BE2C (cell line): ENCODE data around the gene LCLAT1.
"Not testable (repeated sequence)": the region's sequence is repeated elsewhere in the genome, so short reads cannot be mapped to it uniquely, and the experiment has no call there.

ENCODE experiments used
- DNase-seq: peaks from one replicate; pipeline ENCODE4 v3.0.0-alpha.2; 2020
- H3K27me3 ChIP-seq: fragments of 250-450 bp; sonication (Bioruptor Pico); 2 replicates; pipeline ENCODE4 v1.5.1; 2020; ENCODE audit warnings: mild to moderate bottlenecking
- H3K36me3 ChIP-seq: fragments of 250-450 bp; sonication (Bioruptor Pico); 2 replicates; pipeline ENCODE4 v1.5.1; 2020; ENCODE audit warnings: mild to moderate bottlenecking
- H3K4me1 ChIP-seq: fragments of 250-450 bp; sonication (Bioruptor Pico); 2 replicates; pipeline ENCODE4 v1.5.1; 2020
- H3K4me3 ChIP-seq: 2 replicates; pipeline ENCODE4 v1.5.1; 2011; ENCODE audit warnings: low read depth, low read length
- H3K9me3 ChIP-seq: fragments of 250-450 bp; sonication (Bioruptor Pico); 2 replicates; pipeline ENCODE4 v1.5.1; 2020
- CTCF ChIP-seq: IDR thresholded peaks from 2 replicates; pipeline ENCODE4 v1.5.1; 2012; ENCODE audit warnings: mild to moderate bottlenecking, low read depth, low read length

LCLAT1 gene

DNA sequence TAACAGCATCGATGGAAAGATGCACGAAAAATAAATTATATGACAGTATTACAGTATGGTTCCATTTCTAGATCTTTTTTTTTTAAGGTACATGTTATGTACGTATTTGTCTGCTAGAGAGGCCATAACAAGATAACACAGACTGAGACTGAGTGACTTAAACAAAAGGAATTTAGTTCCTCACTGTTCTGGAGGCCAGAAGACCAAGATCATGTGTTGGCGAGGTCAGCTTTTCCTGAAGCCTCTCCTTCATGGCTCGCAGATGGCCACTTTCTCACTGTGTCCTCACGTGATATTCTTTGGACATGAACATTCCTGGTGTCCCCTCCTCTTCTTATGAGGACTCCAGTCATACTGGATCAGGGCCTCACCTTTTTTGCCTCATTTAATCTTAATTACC, 182.8 kb downstream of the LCLAT1 start:
- H3K27me3 ChIP-seq, result no peaks in the 10 kb centered on the region
- no peak for DNase-seq
- no peaks in the 10 kb centered on the region for H3K9me3 ChIP-seq

DNA sequence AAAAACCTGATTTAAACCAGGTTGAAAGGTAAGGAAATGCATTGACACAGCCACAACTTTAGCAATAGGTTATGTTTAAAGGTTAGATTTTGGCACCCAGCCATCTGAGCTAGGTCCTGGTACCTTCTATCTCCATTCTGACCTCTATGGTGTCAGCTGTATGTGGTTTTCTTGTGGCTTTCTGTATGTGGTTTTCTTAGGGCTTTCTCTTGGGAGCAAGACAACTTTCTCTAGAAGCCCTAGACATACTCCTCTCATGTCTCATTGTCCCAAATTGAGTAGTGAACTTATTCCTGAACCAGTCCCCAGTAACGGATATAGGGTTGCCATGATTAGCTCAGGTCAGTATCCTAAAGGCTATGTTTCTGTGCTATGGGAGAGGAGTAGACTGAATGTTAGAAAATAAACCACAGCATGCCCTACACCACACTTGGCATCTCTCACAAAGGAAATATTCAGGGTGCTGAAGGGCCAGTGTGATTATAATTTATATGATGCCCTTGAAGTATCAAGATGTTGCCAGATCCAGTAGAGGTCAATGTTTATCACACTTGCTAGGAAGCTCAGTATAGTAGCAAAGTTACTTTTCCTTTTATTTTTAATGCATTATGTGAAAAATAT, 184.1 kb downstream of the LCLAT1 start:
- Histone ChIP-seq H3K9me3 (no peaks in the 10 kb centered on the region), H3K4me3 (no peak overlapping the region), H3K27me3 (no peaks in the 10 kb centered on the region), H3K36me3 (no peaks in the 10 kb centered on the region), H3K4me1 (no peaks in the 10 kb centered on the region)
- TF ChIP-seq CTCF, result no peak
- DNase-seq, result no peak

More for the DNA sequence above, 182.8 kb downstream of the LCLAT1 start:
- H3K4me1 ChIP-seq, result no peaks in the 10 kb centered on the region
- H3K36me3 ChIP-seq, result no peaks in the 10 kb centered on the region
- no peak for TF ChIP-seq CTCF
- no peak overlapping the region for H3K4me3 ChIP-seq

- no peak for TF ChIP-seq CTCF
These were observed 186.0 kb downstream of the LCLAT1 start for GRCh38 chr2:30633039-30633438.

GRCh38 chr2:30636311-30636710, 189.3 kb downstream of the LCLAT1 start:
- Histone ChIP-seq H3K9me3 (no peaks in the 10 kb centered on the region), H3K36me3 (peaks cover 13% of the 10 kb centered on the region), H3K27me3 (no peaks in the 10 kb centered on the region), H3K4me1 (peaks cover 6% of the 10 kb centered on the region), H3K4me3 (no peak overlapping the region)
- TF ChIP-seq CTCF, result no peak
- no peak for DNase-seq

More at GRCh38 chr2:30633039-30633438, 186.0 kb downstream of the LCLAT1 start:
- Histone ChIP-seq H3K4me3 (no peak overlapping the region), H3K36me3 (no peaks in the 10 kb centered on the region), H3K27me3 (no peaks in the 10 kb centered on the region), H3K9me3 (no peaks in the 10 kb centered on the region), H3K4me1 (peaks cover 5% of the 10 kb centered on the region)
- no peak for DNase-seq

- H3K4me3 ChIP-seq, result no peak overlapping the region
- no peak for TF ChIP-seq CTCF
- H3K9me3 ChIP-seq, result no peaks in the 10 kb centered on the region; the same call in 1 of the 2 replicates
- no peak for DNase-seq
- H3K36me3 ChIP-seq, result peaks cover 16% of the 10 kb centered on the region
- H3K4me1 ChIP-seq, result peaks cover 6% of the 10 kb centered on the region
- H3K27me3 ChIP-seq, result no peaks in the 10 kb centered on the region
These were observed 192.8 kb downstream of the LCLAT1 start for GRCh38 chr2:30639836-30640235.

GRCh38 chr2:30641765-30642345, 194.8 kb downstream of the LCLAT1 start:
- no peaks in the 10 kb centered on the region; the same call in 1 of the 2 replicates for H3K9me3 ChIP-seq
- no peak for TF ChIP-seq CTCF
- H3K36me3 ChIP-seq, result peaks cover 16% of the 10 kb centered on the region
- H3K4me3 ChIP-seq, result no peak overlapping the region
- H3K4me1 ChIP-seq, result peaks cover 6% of the 10 kb centered on the region
- no peaks in the 10 kb centered on the region for H3K27me3 ChIP-seq
- no peak for DNase-seq

GRCh38 chr2:30643013-30643412, 196.0 kb downstream of the LCLAT1 start:
- not testable (repeated sequence) for H3K27me3 ChIP-seq, H3K4me1 ChIP-seq, H3K9me3 ChIP-seq, H3K4me3 ChIP-seq, DNase-seq
- peaks cover 16% of the 10 kb centered on the region for H3K36me3 ChIP-seq
